ENCODE data around the gene SREBF1. TPM values are rescaled to one million over a fixed set of nuclear protein-coding genes. Genes with fewer than 3 reads are reported as not detected.

The SREBF1 gene
- total RNA-seq, 1 experiment from 2014 or later, result 65.4 TPM

DNA sequence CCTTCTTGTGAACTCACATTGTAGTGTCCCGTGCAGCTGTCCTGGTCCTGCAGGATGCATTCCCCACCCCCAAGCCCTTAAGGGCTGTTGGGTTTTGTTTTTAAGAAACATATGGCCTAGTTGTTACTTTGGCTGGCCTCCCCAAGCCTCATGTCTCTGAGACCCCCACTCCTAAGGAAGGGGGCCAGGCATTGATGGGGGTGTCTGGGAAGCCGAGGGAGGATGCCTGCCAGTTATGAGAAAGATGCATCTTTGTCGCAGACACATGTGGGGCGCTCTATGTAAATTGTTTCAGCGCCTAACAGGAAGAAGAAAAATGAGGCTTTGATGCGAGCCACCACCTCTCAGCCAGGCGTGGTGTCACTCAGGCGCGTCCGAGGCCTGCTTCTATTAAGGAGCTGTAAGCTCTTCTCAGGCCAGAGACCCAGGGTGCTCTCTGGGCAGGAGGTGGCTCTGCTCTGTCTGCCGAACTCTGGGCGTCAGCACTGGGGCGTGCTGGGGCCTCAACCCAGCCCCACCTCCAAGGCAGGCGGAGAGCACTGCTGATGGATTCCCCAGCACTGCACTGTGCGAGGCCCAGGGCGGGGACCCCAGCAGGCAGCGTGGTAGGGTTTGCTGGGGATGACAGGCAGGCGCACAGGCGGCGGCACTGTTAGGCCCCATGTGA, 70.6 kb downstream of the SREBF1 start:
- no peak for DNase-seq (ENCODE audit: low read depth)

DNA sequence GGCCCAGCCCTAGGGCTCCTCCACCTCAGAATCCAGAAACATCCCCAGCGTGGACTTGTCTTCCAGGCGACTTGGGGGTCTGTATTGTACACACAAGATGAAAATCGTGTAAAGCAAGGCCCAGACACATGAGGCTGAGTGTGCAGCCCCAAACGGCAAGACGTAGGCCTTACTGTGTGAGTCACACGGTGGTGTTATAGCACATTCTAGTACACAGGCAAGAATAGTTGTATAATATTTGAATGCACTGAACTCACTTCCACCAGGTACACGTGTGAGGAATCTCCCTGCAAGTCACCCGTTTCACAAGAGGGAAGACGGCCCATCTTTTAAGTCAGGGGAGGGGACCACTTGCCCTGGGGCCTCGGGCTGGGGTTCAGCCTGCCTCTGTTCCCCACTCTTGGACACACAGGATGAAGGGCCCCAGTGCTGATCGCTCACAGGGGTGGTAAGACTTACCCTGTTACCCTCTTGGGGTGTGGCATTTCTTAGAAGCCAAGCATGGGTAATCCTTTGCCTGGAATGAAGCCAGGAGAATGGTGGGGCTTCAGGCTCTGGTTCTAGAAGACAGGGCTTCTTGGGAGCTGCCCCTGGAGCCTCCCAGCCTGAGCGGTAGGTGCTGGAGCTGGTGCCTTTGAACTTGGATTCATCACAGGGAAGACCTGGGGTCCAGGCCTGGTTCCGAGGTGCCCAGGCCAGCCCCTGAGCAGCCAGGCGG, 71.3 kb downstream of the SREBF1 start:
- no peak for DNase-seq (ENCODE audit: low read depth)

GRCh38 chr17:17763734-17764133, 73.1 kb downstream of the SREBF1 start:
- no peak for DNase-seq (ENCODE audit: low read depth)

DNA sequence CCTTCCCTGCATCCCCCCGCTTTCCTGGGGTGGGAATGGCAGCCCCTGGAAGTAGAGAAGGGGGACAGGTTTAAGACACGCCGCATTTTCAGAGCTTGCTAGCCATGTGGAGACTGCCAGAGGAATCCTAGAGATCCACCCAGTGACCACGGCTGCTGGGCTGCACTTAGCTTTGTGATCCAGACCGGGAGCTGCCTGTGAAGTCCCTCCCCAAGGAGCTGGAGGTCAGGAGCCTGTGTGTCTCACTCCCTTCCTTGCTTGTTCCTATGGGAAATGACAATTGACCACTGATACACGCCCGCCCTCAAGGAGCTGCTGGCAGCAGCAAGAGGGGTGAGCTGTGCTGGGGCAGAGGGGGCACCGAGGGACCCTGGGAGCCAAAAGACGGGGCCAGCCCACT, 73.7 kb downstream of the SREBF1 start:
- no peak for DNase-seq (ENCODE audit: low read depth)

DNA sequence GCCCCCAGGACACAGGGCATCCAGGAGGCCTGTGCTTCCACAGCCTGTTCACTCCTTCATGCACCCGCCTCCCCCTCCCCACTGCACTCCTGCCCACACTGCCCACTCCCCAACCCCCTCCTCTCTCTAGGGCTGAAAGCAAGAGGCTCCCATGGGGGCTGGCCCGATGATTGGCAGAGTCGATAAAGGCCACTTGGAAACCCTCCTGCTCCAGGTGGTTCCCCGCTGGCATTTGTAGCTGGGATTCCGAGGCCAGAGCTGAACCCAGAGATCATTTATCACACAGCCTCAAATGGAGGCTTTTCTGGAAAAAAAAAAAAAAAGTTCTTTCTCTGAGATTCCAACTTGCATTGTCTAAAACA, 74.1 kb downstream of the SREBF1 start:
- DNase-seq (ENCODE audit: low read depth), result no peak

Small RNA genes within 50 kb of the gene (small RNA-seq; reads per million reads assigned to genes)
- gene MIR33B (0.20 reads per million), gene MIR6777 (not detected)

Other genes starting within 250 kb of the SREBF1 start
- 79.9 and 89.8 TPM in 2 replicates for gene PEMT, start 245.3 kb downstream of the SREBF1 start, total RNA-seq (2014; rRNA removed; shearing (Covaris generic))
- 5.9 and 9.5 TPM in 2 replicates for gene RAI1, start 155.5 kb downstream of the SREBF1 start, total RNA-seq (2014; rRNA removed; shearing (Covaris generic))
- 13.5 and 17.5 TPM in 2 replicates for gene TOM1L2, start 135.4 kb upstream of the SREBF1 start, total RNA-seq (2014; rRNA removed; shearing (Covaris generic))
- 0.47 and 1.1 TPM in 2 replicates for gene DRC3, start 135.9 kb upstream of the SREBF1 start, total RNA-seq (2014; rRNA removed; shearing (Covaris generic))
- 16.6 and 17.8 TPM in 2 replicates for gene ATPAF2, start 202.2 kb upstream of the SREBF1 start, total RNA-seq (2014; rRNA removed; shearing (Covaris generic))
- gene GID4, start 202.4 kb upstream of the SREBF1 start, total RNA-seq (2014; rRNA removed; shearing (Covaris generic)), result 5.0 and 7.8 TPM in 2 replicates

All from HT1080 (cell line).